G401 (cell line): ENCODE data around the gene RASSF1. TPM values are rescaled to one million over a fixed set of nuclear protein-coding genes. Genes with fewer than 3 reads are reported as not detected.

Experiments
- DNase-seq: peaks from one replicate; pipeline ENCODE4 v3.0.0-alpha.2; 2015; ENCODE audit warnings: low spot score
- in situ Hi-C: cut with HindIII; loops from 2 replicates; pipeline ENCODE4 v1.10.0; 2016; ENCODE audit warnings: low sequenced_read_pairs, mixed read lengths
- total RNA-seq: library from RNA; depleted of rRNA; stranded (reverse); fragments of >200 nt; shearing (Covaris generic); gene quantifications from 2 replicates; pipeline ENCODE4 v1.2.3, GENCODE V29; 2014

RASSF1 gene
- total RNA-seq, 1 experiment from 2014 or later = 23.2 TPM

DNA sequence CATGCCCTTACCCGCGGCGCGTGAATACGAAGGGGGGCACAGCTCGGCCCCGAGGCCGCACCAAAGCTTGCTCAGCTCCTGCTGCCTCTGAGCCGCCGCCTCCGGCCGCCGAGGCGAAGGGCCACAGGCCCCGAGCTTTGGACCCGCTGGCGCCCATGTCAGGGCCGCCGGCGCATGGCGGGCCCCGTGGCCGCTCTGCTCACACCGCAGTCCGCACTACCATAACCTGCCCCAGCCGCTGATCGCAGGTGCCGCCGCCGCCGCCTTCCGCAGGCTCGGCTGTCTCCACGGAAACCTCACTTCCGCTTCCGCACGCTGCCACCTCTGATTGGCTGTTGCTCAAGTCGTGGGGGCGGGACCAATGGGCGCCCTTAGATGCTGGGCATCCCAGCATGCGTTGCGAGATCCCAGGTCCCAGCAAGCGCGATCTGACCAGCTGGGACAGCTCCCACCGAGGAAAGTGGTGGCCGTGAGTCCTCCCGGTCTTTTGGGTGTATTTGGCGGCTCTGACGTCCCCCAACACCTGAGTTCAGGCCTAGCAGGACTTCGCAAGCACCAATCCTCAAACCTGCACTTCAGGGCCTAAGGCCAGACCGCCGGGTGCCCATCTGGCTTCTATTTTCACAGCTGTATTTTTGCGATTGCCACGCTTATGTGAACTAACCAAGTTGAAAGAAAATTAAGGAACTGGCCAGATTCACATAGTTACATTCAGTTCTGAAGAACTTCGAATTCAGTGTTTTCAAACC, 12.5 kb downstream of the RASSF1 start, which contains the start of gene TUSC2:
TUSC2 (minus strand) TSS at position 281 of the 749 bp plus-strand sequence; CDS start at position 157, 124 bp downstream.
- in situ Hi-C loops = loop anchor here (5.0 kb wide), 1 partner anchor 86 kb away; no protein-coding TSS in a partner anchor
- peak; percentile 98 for DNase-seq

DNA sequence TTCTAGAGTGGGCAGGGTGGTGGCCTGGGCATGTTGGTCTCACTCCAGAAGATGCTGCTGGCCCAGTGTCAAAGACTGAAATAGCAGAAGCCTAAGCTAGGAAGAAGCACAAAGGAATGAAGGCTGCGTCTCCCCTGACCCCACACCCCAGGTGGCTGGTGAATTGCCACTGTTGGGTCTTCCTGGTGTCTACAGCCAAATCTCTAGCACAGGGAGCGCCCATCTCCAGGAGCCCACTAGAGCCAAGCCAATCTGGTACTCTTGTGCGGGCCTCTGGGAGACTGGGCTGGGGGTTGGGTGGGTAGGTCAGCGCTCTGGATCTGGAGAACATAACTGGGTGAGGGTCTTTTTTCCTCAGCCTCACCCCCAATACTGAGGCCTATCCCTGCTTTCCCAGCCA, 13.5 kb downstream of the RASSF1 start:
- DNase-seq = no peak
- in situ Hi-C loops = loop anchor here (5.0 kb wide), 1 partner anchor 85 kb away; no protein-coding TSS in a partner anchor

DNA sequence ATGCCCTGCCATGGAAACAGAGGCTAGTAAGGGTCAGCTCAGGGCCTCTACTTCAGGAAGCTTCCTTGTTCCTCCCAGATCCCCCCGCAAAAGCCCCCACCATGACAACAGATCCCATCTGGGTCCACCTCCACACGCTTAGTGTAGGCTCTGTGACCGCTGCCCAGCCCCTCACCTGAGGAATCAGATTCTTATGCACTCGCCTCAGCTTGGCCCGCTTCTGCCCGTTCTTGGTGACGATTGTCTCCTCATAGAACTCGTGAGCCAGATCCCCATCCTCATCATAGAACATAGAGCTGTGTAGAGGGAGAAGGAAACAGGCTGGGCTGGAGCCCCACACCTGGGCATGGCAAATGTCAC, 14.5 kb downstream of the RASSF1 start:
- in situ Hi-C loops = loop anchor here (5.0 kb wide), 1 partner anchor 84 kb away; no protein-coding TSS in a partner anchor
- no peak for DNase-seq

DNA sequence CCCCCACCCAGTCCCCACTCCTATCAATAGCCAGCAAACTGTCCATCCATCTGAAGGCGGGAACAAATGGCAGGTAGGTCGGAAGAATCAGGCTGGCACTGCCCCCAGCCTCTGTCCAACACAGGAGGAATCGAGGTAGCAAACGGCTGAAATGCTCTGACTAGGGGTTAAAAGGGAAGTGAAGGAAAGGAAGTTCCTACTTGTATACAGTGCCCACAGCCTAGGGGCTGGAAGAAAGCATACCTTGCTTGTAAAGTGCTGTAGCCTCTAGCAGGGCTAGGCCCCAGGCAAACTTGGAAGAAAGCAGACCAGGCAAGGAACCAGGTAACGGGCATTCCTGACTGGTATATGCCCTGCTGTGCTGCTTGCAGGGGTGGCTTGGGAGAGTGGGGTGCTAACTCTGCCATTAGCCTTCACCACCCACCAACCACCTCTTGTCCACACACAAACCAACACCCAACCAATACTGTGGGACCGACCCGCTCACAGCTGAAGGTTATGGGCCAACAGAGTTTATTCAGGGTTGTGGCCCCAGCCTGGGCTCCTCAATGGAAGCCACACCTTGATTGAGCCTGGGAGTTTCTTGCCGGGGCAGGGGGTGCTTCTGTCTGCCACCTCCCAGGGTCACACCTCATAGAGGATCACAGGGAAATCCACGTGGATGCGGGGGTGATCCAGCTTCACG, 15.0 kb downstream of the RASSF1 start:
- in situ Hi-C loops = loop anchor here (5.0 kb wide), 1 partner anchor 83 kb away; no protein-coding TSS in a partner anchor
- DNase-seq = no peak

DNA sequence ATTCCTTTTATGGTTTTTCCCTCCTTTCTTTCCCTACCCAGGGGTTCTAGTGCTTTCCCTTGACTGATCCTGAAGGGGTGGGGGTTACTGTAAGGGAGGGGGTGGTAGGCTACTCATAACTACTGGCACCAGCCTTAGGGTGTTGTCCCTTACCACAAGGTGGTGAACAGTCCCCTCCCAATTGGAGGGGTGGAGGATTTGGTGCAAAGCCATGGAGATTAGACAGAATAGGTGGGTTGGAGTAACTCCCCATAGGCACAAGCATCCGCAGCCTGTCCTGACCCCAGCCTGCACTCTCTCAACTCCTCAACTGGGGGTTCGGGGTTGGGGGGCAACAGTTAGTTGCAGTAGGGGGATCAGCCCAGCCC, 15.5 kb downstream of the RASSF1 start:
- in situ Hi-C loops = loop anchor here (5.0 kb wide), 1 partner anchor 83 kb away; no protein-coding TSS in a partner anchor
- DNase-seq = no peak

DNA sequence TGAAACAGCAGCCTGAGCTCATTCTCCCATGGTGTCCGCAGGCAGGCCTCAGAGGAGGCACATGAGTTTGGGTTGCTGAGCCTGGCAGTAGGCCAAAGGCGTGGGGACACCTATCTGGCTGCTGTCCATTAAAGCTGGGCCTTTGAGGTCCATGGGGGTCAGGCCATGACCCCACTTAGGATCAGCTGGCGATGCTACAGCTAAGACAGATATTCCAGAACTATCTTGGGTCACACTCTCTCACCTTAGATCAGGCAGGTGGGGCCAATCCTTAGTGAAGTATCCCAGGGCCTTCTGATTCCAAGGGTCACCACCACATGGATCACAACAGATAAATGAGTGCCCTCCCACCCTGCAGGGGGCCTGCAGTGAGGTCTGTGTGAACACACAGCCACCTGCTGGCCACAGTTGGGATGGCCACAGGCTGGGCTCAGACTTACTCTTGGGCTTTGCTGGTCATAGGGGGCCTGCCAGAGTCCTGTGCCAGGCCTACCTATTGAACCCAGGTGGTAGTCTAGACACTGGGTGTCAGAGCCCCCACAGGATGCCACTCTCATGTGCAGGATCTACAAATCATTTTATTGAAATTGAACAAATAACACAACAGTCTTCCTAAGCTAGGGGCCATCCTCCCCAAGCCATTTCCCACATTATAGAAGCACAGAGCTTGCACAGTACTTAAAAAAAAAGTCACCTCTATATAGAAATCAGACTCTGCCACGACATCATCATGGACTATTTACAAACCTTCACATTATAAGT, 16.1 kb downstream of the RASSF1 start:
- DNase-seq = peak; percentile 74
- in situ Hi-C loops = loop anchor here (5.0 kb wide), 1 partner anchor 82 kb away; no protein-coding TSS in a partner anchor

DNA sequence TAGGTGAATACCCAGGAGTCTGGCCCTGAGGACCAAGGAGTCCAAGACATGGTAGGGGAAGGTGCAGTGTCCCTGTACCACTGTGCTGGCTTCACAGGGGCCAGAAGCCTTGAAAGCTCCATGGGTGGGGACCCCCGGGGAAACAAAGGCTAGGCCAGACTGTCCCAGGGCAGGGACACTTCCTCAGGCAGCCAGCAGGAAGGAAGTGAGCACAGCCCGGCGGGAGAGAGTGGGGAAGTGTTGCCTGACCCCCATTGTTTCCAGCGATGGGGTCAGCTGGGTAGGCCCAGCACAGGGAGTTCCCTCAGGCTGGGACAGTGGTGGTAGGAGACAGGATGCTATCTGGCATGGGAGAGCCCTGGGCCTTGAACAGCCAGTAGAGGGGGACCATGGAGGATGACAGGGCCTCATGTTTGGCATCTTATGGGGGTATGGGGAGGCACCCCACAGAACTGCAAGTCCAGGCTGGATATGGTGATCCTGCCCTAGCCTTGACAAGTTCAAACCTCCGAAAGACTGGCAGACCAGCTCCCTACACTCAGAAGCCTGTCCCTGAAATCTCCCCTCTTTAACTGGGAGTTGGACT, 16.9 kb downstream of the RASSF1 start:
- DNase-seq = no peak
- in situ Hi-C loops = no loop called here

DNA sequence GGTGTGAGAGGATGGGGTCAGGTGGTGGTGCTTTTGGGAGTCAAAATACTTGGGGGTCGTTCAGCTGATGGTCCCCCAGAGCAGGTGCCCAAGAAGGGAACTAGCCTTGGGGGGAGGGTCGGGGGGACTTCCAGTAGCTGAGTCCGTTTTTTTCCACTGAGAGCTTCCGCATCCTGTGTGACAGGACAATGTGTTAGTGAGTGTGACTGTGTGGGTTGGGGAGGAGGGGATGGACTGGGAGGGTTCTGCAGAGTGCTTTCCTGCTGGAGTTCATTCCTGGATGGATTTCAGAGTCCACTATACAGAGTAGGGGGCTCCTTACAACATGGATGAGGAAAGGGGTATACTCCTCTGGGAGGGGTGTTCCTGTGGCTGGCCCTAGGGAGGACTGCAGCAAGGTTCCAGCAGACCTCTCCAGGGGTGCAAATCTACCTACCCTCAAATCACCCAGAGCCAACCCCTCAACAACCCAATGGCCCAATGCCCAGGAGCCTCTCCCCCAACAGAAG, 17.5 kb downstream of the RASSF1 start:
- in situ Hi-C loops = no loop called here
- no peak for DNase-seq

DNA sequence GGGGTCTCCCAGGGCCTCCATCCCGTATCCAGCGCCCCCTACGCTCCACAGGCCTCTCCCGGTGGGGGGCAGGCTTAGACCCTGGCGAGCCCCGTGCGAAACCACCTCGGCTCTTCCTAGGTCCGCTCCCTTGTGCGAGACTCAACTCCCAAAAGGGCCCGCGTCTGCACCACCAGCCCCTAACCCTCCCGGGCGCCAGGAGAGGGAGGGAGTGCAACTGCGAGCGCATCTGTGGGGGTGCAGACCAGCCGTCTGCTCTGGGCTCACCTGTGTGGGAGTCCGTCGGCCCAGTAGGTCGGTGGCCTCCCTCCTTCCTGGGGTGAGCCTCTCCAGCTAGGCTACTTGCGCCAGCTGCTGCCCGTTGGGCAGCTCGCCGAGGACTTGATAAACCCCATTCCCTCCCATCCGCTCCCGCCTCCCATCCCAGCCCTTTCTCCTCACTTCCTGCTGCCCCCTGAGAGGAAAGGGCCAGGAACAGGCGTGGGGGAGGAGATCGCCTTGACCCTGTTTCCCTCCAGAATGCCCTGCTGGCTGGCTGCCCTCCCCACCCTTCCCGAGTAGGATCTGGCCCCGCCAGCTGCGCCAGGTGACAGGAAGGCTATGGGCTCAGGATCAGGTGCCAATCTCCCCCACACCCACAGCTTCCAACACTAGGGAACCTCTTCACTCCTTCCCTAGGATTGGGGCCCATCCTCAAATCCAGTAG, 18.1 kb downstream of the RASSF1 start, which contains the start of gene HYAL2:
HYAL2 (minus strand) TSS at position 360 of the 706 bp plus-strand sequence. CDS start 2,256 bp downstream, outside the sequence.
- no peak for DNase-seq

DNA sequence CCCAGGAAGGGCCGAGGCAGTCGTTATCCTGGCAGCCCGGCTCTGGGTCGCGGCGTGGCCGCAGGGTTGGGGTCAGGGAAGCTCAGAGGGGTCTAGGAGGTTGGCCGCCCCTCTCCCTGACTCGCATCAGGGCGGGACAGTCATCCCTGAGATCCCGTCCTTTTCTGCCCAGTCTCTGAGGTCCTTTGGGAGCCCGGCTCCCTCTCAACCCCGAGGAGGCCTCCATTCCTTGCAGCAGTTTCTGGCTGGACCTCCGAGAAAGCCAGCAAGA, 18.6 kb downstream of the RASSF1 start:
- no peak for DNase-seq
- in situ Hi-C loops = no loop called here

More for the DNA sequence above, 18.1 kb downstream of the RASSF1 start, which contains the start of gene HYAL2:
- in situ Hi-C loops = no loop called here

DNA sequence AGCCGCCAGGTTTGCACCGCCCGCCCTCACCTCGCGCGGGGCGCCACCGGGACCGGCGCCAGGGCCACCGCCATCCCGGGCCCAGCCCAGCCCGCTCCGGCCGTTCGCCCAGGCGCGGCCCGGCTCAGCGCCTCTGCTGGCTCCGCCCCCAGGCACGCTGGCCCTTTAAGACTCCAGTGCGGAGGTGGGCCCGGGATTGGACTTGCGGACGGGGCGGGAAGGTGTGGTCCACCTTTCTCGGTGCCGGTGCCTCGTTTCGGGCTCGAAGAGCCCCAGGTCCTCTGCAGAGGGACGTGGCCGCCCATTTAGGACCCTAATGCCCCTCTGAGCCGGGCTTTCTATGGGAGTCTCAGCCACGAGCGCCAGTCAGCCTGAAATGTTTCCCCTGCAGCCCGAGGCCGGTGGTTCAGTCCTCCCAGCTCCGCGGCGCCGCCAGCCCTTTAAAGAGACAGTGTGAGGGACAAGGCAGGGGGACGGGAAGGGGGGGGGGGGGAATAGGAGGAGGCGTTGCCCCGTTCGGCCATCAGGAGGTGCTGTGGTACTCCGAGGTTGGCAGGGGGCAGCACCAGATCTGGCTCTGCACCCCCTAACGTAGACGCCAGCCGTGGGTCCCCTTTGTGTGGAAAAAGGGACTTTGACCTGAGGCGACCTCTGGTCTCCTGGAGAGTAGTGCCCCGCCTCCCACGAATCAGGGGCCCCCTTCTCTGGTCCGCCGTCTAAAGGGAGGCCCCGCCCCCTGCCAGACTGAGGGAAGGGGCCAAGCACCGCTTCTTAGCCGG, 19.1 kb downstream of the RASSF1 start:
- in situ Hi-C loops = no loop called here
- peak; percentile 89 for DNase-seq

DNA sequence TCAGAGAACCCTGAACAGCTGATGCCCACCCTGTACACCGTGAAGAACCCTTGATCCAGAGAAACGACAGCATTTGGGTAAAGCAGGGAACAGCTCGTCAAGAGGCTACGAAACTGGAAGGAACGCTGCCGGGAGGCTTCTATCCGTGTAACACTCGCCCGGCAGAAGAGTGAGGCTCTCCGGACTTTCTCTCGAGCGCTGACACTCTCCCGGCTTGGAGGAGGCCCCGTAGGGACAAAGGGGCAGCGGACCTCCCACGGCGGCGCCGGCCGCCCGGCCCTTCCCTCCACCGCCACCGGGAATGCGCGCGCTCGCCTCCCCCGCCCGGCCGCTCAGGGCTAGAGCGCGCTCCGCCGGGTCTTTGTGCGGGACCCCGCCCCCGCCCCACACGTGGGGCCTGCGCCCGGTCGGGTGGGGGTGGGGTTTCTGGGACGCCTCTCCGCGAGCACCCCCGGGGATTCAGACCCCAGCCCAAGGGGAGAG, 19.7 kb downstream of the RASSF1 start:
- in situ Hi-C loops = no loop called here
- peak; percentile 79 for DNase-seq

DNA sequence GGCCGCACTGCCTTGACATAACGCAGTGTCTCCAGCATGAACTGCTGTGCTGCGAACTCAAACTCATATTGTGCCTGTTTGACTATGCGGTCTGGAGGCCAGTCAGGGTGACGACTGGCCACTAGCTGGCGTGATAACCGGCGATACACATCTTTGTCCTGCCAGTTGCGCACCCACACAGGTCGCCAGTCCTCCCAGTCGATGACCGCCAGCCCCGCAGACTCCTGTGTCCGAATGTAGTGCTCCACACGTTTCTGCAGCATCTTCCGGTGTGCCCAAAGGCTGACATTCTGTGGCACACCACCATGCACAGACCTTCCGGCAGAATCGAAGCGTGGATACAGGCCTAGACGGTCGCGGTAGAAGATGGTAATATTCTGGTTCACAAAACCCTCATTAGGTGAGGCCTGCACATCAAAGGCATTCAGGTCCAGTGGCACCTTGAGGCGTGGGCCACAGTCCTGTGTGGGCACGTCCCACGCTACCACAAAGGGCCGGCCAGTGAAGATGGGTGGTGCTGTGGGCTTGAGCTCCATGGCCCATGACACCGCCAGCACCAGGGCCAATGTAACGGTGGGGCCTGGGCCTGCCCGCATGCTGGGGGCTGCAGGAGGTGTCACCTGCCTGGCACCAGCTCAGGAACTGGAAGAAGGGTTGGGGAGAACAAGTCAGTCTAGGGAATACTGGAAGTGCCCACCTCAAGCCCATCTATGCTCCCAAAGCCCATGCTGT, 20.6 kb downstream of the RASSF1 start:
- DNase-seq = peak; percentile 54
- in situ Hi-C loops = no loop called here

DNA sequence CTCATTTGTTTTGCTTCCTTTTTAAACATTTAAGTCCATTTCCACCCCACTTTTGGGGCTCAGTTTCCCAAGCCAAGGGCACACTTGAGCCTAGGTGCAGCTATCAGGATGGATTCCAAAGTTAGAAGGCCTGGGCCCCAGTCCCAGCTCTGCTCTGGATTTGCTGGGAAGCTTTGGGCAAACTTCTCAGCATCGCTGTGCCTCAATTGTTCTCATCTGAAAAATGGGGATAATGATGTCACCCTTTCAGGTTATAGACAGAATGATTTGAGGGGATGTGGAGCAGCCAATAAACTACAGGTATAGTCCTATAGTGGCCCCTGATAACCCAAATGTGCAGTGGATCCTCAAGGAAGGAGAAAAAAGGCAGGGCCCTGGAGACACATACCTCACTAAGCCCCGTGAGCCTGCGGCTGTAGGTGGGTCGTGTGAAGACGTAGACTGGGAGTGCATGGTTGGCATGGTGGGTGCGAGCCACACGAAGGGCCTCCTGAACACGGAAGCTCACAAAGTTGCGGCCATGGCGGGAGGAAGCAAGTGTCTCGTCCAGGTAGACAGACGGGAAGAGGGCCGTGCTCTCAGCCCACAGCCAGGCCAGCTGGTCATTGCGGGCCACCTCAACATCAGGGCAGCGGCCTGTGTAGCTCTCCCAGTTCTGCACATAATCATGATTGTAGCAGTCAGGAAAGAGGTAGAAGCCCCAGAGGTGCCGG, 21.3 kb downstream of the RASSF1 start:
- DNase-seq = no peak
- in situ Hi-C loops = no loop called here

DNA sequence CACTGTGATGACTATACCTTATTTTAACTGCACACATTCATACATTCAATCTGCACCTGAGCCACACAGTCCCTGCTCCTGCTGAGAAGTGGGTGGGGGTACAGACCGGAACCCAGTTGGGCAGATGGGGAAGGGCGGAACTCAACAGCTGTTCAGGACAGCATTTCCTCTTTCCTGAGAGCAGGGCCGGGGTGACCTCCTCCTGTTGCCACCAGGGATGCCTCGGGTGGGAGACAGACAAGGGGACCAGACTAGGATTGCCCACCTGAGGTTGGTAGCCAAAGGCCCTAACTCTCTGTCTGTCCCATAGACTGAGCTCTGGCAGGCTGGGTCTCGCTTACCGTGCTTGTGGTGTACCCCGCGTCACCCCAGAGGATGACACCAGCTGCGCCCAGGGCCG, 22.0 kb downstream of the RASSF1 start:
- no peak for DNase-seq
- in situ Hi-C loops = no loop called here

DNA sequence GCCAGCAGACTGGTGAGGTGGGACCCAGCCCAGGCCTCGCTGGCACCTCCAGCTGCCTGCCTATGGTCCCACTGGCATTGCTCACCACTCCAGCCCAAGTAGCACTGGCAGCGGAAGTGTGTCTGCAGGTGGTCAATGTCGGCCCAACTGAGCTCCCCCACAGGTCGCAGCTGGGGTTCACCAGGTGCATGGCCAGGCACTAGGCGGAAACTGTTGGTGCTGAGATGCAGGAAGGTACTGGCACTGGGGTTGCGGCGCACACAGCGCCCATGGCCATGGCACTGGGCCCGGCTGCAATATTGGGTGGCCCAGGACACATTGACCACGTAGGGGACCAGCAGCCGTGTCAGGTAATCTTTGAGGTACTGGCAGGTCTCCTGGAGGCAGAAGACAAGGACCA, 22.5 kb downstream of the RASSF1 start:
- DNase-seq = no peak
- in situ Hi-C loops = no loop called here

DNA sequence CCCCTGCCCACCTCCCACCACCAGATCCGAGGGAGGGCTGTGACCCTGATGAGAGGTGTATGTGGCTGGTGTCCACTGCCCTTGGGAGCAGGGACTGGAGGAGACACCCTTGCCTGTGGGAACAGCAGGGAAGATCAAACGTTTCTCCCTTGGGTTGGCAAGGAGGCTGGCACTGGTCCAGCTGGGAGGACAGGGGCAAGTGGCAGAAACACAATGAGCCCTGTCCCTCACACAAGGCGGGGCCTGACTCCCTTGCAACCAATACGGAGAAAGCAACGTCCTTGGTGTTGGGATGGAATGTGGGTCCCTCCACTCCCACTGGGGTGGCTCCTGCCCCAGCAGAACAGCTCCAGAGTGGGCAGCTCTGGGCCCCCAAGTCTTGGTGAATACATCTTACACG, 23.3 kb downstream of the RASSF1 start:
- in situ Hi-C loops = no loop called here
- no peak for DNase-seq
